GM23338 (cell line): ENCODE results near the gene HAO1. TPM values are rescaled to one million over a fixed set of nuclear protein-coding genes. Genes with fewer than 3 reads are reported as not detected.

Source experiments
- ATAC-seq: fragments of 200-7000 bp; cut with Tn5 transposase; 3 replicates; pipeline ENCODE4 v1.9.1; 2020
- DNase-seq: peaks from one replicate; pipeline ENCODE4 v3.0.0-alpha.2; 2015; ENCODE audit warnings: low spot score
- H2AFZ ChIP-seq: fragments of 200-600 bp; sonication (generic); 2 replicates; pipeline ENCODE4 v1.8.0; 2016; ENCODE audit warnings: antibody characterized with exemption, mild to moderate bottlenecking, moderate library complexity
- H3F3A ChIP-seq: fragments of 200-600 bp; sonication (generic); replicated peaks from 2 replicates; pipeline ENCODE4 v1.8.0; 2017; ENCODE audit warnings: antibody characterized with exemption, mixed run types, low read depth
- H3K27ac ChIP-seq: fragments of 200-600 bp; sonication (generic); 2 replicates; pipeline ENCODE4 v1.6.1; 2016; ENCODE audit warnings: low read depth
- H3K27me3 ChIP-seq: fragments of 200-600 bp; sonication (generic); 2 replicates; pipeline ENCODE4 v1.8.0; 2016; ENCODE audit warnings: mild to moderate bottlenecking, mixed run types, moderate library complexity; ENCODE audit not compliant: insufficient read depth
- H3K36me3 ChIP-seq: fragments of 200-600 bp; sonication (generic); 2 replicates; pipeline ENCODE4 v1.8.0; 2016; ENCODE audit warnings: mild to moderate bottlenecking; ENCODE audit not compliant: insufficient read depth
- H3K4me1 ChIP-seq: fragments of 200-600 bp; sonication (generic); 2 replicates; pipeline ENCODE4 v1.8.0; 2016; ENCODE audit warnings: mild to moderate bottlenecking, moderate library complexity; ENCODE audit not compliant: insufficient read depth
- H3K4me2 ChIP-seq: fragments of 200-600 bp; sonication (generic); 2 replicates; pipeline ENCODE4 v1.7.1; 2017; ENCODE audit warnings: mixed run types
- H3K4me3 ChIP-seq: fragments of 200-600 bp; sonication (generic); 2 replicates; pipeline ENCODE4 v1.6.1; 2016; ENCODE audit warnings: mixed run types
- H3K79me2 ChIP-seq: fragments of 200-600 bp; sonication (generic); replicated peaks from 2 replicates; pipeline ENCODE4 v1.8.0; 2017; ENCODE audit warnings: mild to moderate bottlenecking; ENCODE audit not compliant: insufficient read depth
- H3K9me2 ChIP-seq: fragments of 200-600 bp; sonication (generic); 2 replicates; pipeline ENCODE4 v1.8.0; 2017; ENCODE audit not compliant: insufficient read depth
- H4K20me1 ChIP-seq: fragments of 200-600 bp; sonication (generic); replicated peaks from 2 replicates; pipeline ENCODE4 v1.8.0; 2017; ENCODE audit warnings: mild to moderate bottlenecking; ENCODE audit not compliant: insufficient read depth
- H3K27ac Mint-ChIP-seq: 2 replicates; pipeline ENCODE4 v1.8.0; 2020; ENCODE audit warnings: inconsistent platforms, mild to moderate bottlenecking, moderate library complexity, mixed read lengths
- H3K27me3 Mint-ChIP-seq: 3 replicates; pipeline ENCODE4 v1.8.0; 2022; ENCODE audit warnings: low read depth, mild to moderate bottlenecking, moderate library complexity, mixed read lengths, inconsistent platforms; ENCODE audit not compliant: insufficient read depth, poor library complexity
- H3K36me3 Mint-ChIP-seq: 3 replicates; pipeline ENCODE4 v1.8.0; 2021; ENCODE audit warnings: low read depth, mild to moderate bottlenecking, inconsistent platforms, moderate library complexity, mixed read lengths
- H3K4me1 Mint-ChIP-seq: 3 replicates; pipeline ENCODE4 v1.8.0; 2020; ENCODE audit warnings: mild to moderate bottlenecking, inconsistent platforms, mixed read lengths
- H3K4me3 Mint-ChIP-seq: 3 replicates; pipeline ENCODE4 v1.8.0; 2021; ENCODE audit warnings: moderate library complexity, mild to moderate bottlenecking, inconsistent platforms, mixed read lengths
- H3K9me3 Mint-ChIP-seq: 3 replicates; pipeline ENCODE4 v1.8.0; 2020; ENCODE audit warnings: moderate library complexity, mild to moderate bottlenecking, inconsistent platforms, mixed read lengths
- CTCF ChIP-seq, 2 experiments: fragments of 200-600 bp in 1 of 2; sonication (generic) in 1 of 2; conservative IDR thresholded peaks; 2 replicates each; pipeline versions ENCODE4 v1.5.1 to v1.6.1; 2016 to 2017; ENCODE audit warnings: antibody characterized with exemption in 2 of 2, low read depth in 2 of 2, mild to moderate bottlenecking in 2 of 2, moderate library complexity in 1 of 2
- ETS1 ChIP-seq: IDR thresholded peaks from 2 replicates; pipeline ENCODE4 v1.6.1; 2016; ENCODE audit warnings: antibody characterized with exemption
- JUNB ChIP-seq: IDR thresholded peaks from one replicate; pipeline ENCODE4 v1.6.1; 2016; ENCODE audit warnings: antibody characterized with exemption; ENCODE audit not compliant: unreplicated experiment
- ZNF462 ChIP-seq: fragments of 250-450 bp; sonication (Bioruptor Pico); IDR thresholded peaks from 2 replicates; pipeline ENCODE4 v1.5.0; 2020; ENCODE audit warnings: mild to moderate bottlenecking, moderate library complexity
- polyA plus RNA-seq: library from polyadenylated mRNA; unstranded; fragments of >200 nt; fragmentation: Nextera tagmentation; extraction: Ambion mirVana; gene quantifications from 2 replicates; pipeline ENCODE4 v1.2.1, GENCODE V29; 2016
- total RNA-seq: library from RNA; depleted of rRNA; stranded (reverse); fragments of >200 nt; shearing (Covaris generic); gene quantifications from 2 replicates; pipeline ENCODE4 v1.2.3, GENCODE V29; 2014

HAO1 gene
- total and polyA plus RNA-seq, 2 experiments from 2014 or later, result not detected

GRCh38 chr20:7849675-7850074 is 90.6 kb downstream of the HAO1 start:
- no peaks in the 10 kb centered on the region for H3K27me3 Mint-ChIP-seq
- H3K4me3 Mint-ChIP-seq, result no peak overlapping the region
- Histone ChIP-seq H3K4me3 (no peak overlapping the region), H3K9me2 (peaks cover 6% of the 10 kb centered on the region; the same call in 1 of the 2 replicates), H3F3A (no peaks in the 10 kb centered on the region), H2AFZ (no peak overlapping the region), H3K4me1 (no peaks in the 10 kb centered on the region), H3K27ac (no peak overlapping the region), H4K20me1 (no peaks in the 10 kb centered on the region), H3K4me2 (no peak overlapping the region), H3K79me2 (no peaks in the 10 kb centered on the region), H3K36me3 (no peaks in the 10 kb centered on the region), H3K27me3 (no peaks in the 10 kb centered on the region)
- no peak overlapping the region for H3K27ac Mint-ChIP-seq
- DNase-seq (no peak), ATAC-seq (no peak)
- no peaks in the 10 kb centered on the region for H3K36me3 Mint-ChIP-seq
- TF ChIP-seq ETS1 (no peak), JUNB (no peak), ZNF462 (CRISPR knock-in tag) (no peak), CTCF (conservative IDR thresholded peaks at IDR 0.05; ENCODE audit: low read depth in 2 of 2) (no peak)
- no peaks in the 10 kb centered on the region for H3K9me3 Mint-ChIP-seq
- H3K4me1 Mint-ChIP-seq, result peaks cover 4% of the 10 kb centered on the region; the same call in 1 of the 3 replicates
